ENCODE data around the gene F10. TPM values are rescaled to one million over a fixed set of nuclear protein-coding genes. Genes with fewer than 3 reads are reported as not detected.

Gene F10
- total and polyA plus RNA-seq, 2 of the 13 experiments (the other 11 are each of a cell fraction or from before 2014, with no cell fraction given) = 58.4 to 237 TPM

DNA sequence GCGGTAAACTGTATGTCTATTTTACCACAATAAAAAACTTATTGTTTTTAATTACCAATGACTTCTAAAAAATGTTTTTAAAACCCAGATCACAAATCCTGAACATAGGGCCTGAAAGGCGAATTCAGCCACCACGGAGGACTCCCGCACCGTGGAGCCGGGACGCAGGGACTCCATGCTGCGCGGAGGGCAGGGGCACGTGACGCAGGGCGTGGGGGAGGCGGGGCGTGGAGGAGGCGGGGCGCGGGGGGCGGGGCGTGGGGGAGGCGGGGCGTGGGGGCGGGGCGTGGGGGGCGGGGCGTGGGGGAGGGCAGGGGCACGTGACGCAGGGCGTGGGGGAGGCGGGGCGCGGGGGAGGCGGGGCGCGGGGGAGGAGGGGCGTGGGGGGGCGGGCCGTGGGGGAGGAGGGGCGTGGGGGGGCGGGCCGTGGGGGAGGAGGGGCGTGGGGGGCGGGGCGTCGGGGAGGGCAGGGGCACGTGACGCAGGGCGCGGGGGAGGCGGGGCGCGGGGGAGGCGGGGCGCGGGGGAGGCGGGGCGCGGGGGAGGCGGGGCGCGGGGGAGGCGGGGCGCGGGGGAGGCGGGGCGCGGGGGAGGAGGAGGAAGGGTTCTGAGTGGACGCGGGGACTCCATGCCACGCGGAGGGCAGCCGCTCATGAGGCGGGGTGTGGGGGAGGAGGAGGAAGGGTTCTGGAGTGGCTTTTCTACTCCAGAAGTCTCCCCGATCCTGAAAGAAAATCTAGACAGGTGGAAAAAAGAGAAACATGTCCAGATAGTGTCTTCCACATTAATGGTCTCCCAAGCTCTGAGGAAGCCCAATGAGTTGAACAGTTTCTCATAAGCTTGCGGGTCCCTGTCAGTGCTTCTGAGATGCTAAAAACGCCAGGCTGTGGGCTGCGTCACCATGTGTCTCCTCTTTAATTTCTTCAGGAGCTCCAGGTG lies 31.5 kb downstream of the F10 start (continued):
- TF ChIP-seq, protein P1, sequence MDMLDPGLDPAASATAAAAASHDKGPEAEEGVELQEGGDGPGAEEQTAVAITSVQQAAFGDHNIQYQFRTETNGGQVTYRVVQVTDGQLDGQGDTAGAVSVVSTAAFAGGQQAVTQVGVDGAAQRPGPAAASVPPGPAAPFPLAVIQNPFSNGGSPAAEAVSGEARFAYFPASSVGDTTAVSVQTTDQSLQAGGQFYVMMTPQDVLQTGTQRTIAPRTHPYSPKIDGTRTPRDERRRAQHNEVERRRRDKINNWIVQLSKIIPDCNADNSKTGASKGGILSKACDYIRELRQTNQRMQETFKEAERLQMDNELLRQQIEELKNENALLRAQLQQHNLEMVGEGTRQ (IDR thresholded peaks at IDR 0.05; ENCODE audit: low read depth, low read length) = peak; percentile 69
- TF ChIP-seq, protein P1 (CRISPR knock-in tag; IDR thresholded peaks at IDR 0.05; ENCODE audit: borderline replicate concordance) = peak; percentile 70; the same call in 1 of the 2 replicates
- TF ChIP-seq, protein P2, sequence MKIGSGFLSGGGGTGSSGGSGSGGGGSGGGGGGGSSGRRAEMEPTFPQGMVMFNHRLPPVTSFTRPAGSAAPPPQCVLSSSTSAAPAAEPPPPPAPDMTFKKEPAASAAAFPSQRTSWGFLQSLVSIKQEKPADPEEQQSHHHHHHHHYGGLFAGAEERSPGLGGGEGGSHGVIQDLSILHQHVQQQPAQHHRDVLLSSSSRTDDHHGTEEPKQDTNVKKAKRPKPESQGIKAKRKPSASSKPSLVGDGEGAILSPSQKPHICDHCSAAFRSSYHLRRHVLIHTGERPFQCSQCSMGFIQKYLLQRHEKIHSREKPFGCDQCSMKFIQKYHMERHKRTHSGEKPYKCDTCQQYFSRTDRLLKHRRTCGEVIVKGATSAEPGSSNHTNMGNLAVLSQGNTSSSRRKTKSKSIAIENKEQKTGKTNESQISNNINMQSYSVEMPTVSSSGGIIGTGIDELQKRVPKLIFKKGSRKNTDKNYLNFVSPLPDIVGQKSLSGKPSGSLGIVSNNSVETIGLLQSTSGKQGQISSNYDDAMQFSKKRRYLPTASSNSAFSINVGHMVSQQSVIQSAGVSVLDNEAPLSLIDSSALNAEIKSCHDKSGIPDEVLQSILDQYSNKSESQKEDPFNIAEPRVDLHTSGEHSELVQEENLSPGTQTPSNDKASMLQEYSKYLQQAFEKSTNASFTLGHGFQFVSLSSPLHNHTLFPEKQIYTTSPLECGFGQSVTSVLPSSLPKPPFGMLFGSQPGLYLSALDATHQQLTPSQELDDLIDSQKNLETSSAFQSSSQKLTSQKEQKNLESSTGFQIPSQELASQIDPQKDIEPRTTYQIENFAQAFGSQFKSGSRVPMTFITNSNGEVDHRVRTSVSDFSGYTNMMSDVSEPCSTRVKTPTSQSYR (CRISPR knock-in tag; IDR thresholded peaks at IDR 0.05; ENCODE audit: borderline replicate concordance) = peak; percentile 76; the same call in 1 of the 2 replicates
- peak; percentile 85 for TF ChIP-seq YY1 (IDR thresholded peaks at IDR 0.05; ENCODE audit: insufficient read depth, insufficient replicate concordance, low read depth, low read length)
- TF ChIP-seq, protein P3, sequence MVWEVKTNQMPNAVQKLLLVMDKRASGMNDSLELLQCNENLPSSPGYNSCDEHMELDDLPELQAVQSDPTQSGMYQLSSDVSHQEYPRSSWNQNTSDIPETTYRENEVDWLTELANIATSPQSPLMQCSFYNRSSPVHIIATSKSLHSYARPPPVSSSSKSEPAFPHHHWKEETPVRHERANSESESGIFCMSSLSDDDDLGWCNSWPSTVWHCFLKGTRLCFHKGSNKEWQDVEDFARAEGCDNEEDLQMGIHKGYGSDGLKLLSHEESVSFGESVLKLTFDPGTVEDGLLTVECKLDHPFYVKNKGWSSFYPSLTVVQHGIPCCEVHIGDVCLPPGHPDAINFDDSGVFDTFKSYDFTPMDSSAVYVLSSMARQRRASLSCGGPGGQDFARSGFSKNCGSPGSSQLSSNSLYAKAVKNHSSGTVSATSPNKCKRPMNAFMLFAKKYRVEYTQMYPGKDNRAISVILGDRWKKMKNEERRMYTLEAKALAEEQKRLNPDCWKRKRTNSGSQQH (CRISPR knock-in tag; IDR thresholded peaks at IDR 0.05; ENCODE audit: low read depth) = no peak
- no peak for TF ChIP-seq ZNF781 (CRISPR knock-in tag; IDR thresholded peaks at IDR 0.05; ENCODE audit: borderline replicate concordance, not compliant biosample characterization)
- TF ChIP-seq CBX5 (CRISPR knock-in tag; IDR thresholded peaks at IDR 0.05; ENCODE audit: borderline replicate concordance) = no peak
- TF ChIP-seq XBP1 (CRISPR knock-in tag; IDR thresholded peaks at IDR 0.05) = no peak
- TF ChIP-seq, protein P4, sequence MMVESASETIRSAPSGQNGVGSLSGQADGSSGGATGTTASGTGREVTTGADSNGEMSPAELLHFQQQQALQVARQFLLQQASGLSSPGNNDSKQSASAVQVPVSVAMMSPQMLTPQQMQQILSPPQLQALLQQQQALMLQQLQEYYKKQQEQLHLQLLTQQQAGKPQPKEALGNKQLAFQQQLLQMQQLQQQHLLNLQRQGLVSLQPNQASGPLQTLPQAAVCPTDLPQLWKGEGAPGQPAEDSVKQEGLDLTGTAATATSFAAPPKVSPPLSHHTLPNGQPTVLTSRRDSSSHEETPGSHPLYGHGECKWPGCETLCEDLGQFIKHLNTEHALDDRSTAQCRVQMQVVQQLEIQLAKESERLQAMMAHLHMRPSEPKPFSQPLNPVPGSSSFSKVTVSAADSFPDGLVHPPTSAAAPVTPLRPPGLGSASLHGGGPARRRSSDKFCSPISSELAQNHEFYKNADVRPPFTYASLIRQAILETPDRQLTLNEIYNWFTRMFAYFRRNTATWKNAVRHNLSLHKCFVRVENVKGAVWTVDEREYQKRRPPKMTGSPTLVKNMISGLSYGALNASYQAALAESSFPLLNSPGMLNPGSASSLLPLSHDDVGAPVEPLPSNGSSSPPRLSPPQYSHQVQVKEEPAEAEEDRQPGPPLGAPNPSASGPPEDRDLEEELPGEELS (CRISPR knock-in tag; IDR thresholded peaks at IDR 0.05) = no peak
- TF ChIP-seq ZNF143 (CRISPR knock-in tag; IDR thresholded peaks at IDR 0.05) = 0 out of 2 replicates have a peak, but pooled peaks have one; percentile 12
- TF ChIP-seq WIZ (CRISPR knock-in tag; IDR thresholded peaks at IDR 0.05) = no peak
- TF ChIP-seq NKX3-1 (CRISPR knock-in tag; IDR thresholded peaks at IDR 0.05) = no peak
- peak; percentile 69; the same call in 1 of the 2 replicates for TF ChIP-seq SAP130 (CRISPR knock-in tag; IDR thresholded peaks at IDR 0.05; ENCODE audit: low read depth)
- TF ChIP-seq, protein P5, sequence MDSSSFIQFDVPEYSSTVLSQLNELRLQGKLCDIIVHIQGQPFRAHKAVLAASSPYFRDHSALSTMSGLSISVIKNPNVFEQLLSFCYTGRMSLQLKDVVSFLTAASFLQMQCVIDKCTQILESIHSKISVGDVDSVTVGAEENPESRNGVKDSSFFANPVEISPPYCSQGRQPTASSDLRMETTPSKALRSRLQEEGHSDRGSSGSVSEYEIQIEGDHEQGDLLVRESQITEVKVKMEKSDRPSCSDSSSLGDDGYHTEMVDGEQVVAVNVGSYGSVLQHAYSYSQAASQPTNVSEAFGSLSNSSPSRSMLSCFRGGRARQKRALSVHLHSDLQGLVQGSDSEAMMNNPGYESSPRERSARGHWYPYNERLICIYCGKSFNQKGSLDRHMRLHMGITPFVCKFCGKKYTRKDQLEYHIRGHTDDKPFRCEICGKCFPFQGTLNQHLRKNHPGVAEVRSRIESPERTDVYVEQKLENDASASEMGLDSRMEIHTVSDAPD (CRISPR knock-in tag; IDR thresholded peaks at IDR 0.05) = no peak
